GM18520 (cell line): ENCODE results near the gene ZDHHC1.

ENCODE experiments used
- ATAC-seq: cut with Tn5 transposase; IDR thresholded peaks from one replicate; pipeline ENCODE4 v1.9.1; 2021; ENCODE audit not compliant: unreplicated experiment

Gene ZDHHC1

DNA sequence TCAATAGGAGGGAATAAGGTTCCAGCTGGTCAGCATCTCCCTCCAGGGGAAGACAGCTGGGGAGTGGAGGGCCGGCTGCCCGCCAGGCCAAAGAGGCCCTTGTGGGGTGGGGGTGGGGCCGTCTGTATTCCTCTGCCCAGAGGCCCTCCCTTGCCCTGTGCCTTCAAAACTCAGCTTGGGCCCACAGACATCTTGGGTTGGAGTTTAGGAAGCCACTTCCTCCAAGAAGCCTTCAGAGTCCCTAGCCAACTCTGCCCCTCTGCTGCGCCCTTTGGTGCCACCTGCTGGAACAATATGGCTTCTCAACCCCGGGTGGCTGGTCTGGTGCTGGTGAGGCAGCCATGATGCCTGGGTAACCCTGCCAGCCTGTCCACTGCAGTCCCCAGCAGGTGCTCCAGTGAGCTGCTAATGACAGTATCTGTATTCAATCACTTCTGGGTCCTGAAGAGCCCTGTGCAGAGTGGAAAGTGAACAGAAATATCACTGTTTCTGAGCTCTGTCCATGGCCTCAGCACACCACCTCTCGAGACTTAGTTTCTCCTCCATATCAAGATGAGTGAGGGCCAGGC, 31.3 kb upstream of the ZDHHC1 start:
- ATAC-seq: peak; percentile 61

DNA sequence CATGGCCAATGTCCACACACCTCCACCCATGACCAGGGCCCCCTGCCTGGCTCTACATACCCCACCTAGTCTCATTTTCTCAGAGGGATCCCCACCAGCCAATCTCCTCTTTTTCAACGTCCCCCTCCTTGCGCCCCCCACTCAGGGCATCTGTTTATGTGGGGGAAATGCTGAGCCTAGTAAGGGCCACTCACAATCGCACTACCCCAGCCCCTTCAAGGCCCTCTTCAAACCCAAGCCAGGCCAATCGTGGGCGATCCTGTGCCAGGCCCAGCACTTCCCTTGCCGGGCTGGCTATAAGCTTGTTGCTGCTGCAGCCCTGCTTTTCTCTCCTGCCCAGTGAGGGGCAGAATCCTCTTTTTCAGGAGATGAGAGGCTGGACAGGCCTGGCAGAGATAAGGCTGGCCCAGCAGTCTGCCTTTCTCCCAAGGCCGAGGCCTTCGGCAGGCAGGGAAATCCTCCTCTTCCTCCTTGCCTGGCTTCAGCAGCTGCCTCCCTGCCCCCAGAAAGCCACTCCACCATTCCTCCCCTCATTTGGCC, 30.8 kb upstream of the ZDHHC1 start:
- ATAC-seq: no peak

DNA sequence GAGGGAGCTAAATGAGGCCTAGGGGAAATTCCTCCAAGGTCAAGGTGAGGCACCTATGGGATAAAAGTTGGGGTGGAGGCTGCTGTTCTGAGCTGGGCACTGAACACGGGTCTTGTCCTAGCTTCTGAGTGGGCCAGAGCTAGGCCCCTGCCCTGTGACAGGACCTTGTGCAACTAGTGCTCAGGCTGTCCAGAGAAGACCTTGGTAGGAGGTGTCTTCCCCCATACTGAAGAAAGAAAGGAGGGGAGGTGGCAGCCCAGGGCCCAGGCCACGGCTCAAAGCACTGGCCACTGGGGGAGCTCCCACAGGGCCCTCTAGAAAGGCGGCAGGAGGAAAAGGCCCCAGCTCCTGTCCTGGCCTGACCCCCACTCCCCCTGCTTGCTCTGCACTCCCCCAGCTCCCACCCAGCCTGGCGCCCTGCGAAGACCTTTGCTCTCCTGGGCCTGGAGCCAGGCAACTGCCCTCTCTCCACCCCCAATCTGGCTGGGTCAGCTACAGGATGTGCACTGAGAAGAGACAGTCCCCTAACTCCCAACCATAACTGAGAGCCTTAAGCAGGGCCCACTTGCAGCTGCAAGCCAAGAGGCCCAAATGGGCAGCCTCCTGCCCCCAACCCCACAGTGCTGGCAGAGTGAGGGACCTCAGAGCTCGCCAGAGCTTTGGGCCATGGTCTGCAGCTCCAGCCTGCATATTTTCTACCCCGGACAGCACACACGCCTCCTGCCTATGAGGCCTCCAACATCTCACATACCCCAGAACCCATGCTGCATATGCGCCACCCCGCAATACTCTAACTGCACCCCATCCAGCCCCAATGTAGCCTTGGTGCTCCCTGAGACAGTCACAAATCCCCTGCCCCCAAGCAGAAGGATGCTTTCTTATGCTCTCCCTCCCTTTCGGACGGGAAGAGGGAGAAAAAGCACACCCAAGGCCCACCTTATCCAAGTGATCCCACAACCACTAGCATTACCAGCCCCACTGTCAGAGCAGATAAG, 29.9 kb upstream of the ZDHHC1 start:
- no peak for ATAC-seq

DNA sequence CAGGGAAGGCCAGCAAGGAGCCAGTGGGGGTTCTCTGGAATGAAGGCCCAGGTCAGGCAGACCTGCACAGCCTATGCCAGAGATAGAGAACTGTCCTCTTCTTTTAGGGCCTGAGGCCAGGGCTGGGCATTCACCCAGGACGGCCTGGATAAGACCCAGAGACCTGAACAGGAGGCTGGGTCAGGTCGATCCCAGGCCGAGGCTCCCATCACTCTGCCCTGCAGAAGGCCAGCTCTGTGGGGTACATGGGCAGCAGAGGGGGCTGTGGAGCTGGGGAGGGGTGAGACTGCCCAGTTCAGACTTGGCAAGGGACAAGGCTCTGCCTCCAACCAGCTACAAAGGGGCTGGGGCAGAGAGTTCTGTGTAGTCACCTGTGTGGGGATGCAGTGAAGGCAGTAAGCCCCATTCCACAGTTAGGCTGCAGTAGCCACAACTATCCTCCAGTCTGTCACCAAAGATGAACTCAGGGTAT, 29.2 kb upstream of the ZDHHC1 start:
- ATAC-seq: no peak

DNA sequence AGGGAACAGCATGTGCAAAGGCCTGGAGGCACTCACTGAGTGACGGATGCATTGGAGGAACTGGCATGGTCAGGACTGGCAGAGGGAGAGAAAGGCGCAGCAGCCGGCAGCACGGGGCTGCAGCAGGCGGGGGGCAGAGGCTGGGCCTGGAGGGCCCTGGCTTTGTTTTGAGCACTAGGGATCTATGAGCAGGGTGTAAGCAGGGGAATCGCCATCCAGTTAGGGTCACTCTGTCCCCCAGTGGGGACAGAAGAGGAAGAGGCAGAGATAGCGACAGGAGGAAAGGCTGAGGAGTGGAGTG, 28.8 kb upstream of the ZDHHC1 start:
- ATAC-seq: no peak

DNA sequence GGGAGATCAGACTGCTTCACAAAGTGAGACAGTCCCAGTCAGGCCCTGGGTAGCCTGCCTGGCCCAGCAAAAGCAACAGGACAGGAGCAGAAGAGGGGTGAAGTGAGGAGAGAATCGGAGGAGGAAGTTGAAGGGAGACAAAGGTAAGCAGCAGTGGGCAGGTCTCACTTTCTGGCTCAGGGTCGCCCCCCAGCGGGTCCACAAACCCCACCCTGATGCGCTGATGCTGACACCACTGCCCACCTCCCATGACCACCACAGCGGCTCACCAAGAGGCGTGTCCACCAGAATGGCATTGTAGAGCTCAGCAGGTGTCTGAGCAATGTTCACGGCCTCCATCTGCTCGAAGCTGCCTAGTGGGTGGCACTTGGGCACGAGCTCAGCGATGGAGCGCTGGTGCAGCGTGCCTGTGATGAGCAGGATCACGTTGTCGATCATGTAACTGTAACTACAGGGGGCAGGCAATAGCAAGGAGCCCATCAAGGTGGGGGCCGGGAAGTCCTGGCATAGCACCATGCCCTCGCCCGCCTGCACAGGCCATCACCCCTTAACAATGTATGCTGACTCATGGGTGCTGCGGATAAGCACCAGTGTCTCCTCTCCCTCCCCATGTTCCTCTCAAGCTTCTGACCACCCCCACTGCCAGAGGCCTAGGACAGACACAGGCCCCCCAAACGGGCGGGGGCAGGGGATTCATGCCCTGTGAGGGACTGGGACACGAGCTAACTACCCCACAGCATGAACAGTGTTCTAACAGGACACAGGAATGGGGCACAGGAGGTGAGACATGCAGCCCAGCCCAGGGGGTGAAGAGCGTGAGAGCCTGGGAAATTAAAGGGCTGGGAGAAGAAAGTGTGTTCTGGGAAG, 28.2 kb upstream of the ZDHHC1 start:
- ATAC-seq: no peak

DNA sequence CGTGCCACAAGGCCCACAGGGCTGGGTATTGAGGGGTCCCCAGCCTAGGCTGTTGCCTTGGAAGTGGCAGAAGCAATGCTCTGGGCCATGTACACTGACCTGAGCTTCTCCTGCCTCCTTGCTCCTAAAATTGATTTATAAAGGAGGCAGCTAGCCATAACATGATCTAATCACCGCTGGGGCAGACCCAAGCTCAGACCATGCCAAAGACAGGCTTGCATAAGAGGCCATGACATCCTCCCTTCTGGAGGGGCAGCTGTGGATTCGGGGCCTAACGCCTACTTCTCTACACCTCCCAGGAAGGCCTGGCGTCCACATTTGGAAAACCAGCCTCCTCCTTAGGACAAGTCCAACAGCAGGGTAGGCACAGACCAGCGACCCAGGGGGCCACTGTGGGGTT, 27.0 kb upstream of the ZDHHC1 start:
- no peak for ATAC-seq

DNA sequence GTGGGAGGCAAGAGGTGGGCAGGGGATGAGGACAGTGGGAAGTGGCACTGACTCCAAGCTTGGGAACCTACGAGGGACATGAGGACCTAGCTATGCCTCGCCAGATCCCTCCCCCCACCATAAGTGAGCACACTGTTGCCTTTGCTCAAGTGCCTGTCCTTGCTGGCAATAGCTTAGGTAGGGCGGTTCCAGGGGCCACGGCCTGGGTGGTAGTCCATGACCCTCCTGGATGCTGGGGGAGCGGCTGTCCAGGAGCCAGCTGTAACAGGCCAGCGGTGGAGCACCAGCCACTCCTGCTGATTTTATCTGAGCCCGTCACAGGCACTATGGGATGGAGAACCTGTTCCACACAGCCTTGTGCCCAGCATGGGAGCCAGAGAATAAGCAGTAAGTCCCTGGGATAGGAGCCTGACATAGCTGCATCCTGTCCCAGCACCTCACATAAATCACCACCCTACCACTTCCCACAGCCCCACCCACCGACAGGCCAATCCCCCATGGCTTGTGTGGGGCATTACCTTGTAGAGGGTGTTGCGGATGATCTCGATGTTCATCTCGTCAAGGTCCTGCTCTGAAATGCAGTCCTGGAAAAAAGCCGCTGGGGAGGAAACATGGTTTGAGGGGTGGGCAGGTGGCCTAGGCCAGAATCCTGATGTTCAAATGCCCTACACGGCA, 26.4 kb upstream of the ZDHHC1 start:
- ATAC-seq: no peak

DNA sequence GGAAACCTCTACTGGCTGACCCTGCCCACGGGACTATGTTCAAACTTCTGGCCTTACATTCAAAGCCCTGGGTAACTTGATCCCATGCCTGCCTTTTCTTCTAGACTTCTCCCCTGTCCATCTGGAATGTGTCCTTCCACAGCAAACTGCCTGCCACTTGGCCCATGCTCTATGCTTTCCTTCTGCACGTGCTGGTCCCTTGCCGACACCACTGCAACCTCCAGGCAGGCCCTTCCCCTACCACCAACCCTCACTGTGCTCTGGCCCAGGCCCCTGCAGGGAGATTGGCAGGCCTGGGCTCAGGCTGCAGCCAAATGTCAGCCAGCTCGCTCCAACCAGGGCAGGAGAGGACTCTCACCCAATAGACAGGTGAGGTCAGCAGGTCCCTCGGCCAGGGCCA, 25.6 kb upstream of the ZDHHC1 start:
- no peak for ATAC-seq

DNA sequence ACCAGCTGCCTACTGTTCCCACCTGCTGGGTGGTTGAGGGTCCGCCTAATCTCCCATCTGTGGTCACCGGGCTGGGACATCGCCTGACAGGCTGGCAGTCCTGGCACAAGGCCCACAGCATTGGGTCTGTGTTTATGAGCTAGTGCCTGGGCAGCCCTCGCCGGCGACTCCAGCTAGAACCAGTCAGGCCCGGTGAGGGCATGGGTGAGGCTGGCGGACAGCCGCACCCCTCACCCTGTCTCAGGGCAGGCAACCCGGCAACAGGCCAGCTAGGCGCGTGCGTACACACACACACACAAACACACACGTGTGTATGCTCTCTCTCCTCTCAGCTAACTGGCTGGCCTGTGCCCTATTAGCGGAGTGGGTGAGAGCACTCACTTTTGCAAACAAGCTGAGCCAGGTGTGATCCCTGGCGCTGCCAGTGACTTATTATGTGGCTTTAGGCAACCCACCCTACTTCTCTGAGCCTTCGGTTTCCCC, 25.0 kb upstream of the ZDHHC1 start:
- no peak for ATAC-seq

DNA sequence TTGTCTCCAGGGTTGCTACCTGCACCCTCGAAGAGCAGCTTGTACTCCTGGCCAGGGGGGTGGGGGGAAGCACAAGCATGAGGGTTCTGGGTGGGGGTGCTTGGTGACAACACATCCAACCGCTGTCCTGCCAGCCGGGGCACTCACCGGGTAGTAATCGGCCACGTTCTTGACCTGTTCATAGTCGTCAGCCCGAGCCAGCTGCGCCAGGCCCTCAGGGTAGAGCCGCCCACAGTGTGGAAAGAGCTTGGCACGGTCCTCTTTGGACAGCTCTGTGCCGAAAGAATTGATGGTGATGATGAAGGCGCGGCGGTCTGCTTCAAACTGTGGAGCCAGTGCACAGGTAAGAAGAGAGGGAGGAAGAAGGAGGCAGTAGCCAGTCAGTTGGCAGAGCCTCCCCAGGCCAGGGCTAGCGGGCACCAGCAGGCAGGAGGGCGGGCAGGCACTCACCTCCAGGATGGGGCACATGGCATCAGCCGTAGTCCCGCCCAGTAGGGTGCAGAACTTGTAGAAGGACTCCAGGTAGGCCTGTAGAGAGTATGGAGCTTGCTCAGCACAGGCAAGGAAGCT, 22.6 kb upstream of the ZDHHC1 start:
- no peak for ATAC-seq

DNA sequence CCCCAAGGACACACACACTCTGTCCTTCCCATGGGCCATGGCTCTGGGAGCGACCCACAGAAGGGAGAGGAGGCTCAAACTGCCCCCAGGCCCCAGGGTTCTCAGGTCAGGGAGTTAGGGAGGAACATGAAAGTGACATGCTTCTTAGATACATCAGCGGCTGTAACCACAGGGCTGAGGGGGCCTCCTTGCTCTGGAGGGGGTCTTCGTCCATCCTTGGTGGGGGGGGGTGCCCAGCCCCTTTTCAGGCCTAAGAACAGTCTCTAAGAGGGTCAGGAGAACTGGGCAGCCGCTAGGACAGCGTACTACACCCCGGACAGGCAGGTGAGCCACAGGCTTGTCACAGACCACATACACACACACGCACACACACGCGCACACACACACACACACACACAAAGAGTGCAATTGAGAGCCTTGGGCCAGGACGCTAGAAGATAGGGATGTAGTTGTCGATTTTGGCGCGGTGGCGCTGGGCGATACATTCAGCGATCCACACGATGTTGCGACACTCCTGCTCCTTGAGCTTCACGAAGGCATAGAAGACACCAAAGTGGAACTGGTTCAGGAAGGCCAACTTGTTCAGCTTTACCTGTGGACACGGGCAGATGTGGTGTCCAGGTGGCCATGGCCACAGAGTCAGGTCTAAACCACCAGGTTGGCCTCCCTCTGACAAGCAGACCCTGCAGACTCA, 22.0 kb upstream of the ZDHHC1 start:
- no peak for ATAC-seq

DNA sequence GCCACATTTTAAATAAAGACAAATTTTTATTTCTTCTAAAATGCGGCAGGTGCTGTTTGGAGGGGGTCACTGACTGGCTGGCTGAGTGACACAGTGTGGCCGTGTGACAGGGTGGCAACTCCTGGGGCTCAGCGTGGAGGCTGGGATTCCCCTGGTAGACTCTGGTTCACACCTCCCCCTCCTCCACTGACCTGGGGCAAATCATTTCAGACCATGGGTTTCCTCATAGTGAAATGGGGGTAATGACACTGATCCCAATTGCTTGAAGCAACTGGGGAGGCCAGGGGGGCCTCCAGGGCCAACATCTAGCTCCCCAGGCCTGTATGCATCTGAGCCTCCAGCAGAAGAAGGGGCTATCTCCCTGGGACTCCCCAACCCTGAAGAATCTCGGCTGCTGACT, 21.2 kb upstream of the ZDHHC1 start:
- ATAC-seq: peak; percentile 51

DNA sequence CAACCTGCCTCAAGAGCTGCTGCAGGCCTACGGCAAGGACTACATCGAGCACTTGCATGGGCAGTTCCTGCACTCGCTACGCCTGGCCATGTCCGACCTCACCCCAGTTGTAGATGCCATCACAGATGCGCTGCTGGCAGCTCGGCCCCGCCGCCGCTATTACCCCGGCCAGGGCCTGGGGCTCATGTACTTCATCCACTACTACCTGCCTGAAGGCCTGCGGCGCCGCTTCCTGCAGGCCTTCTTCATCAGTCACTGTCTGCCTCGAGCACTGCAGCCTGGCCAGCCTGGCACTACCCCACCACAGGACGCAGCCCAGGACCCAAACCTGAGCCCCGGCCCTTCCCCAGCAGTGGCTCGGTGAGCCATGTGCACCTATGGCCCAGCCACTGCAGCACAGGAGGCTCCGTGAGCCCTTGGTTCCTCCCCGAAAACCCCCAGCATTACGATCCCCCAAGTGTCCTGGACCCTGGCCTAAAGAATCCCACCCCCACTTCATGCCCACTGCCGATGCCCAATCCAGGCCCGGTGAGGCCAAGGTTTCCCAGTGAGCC, 20.4 kb upstream of the ZDHHC1 start:
- ATAC-seq: no peak

DNA sequence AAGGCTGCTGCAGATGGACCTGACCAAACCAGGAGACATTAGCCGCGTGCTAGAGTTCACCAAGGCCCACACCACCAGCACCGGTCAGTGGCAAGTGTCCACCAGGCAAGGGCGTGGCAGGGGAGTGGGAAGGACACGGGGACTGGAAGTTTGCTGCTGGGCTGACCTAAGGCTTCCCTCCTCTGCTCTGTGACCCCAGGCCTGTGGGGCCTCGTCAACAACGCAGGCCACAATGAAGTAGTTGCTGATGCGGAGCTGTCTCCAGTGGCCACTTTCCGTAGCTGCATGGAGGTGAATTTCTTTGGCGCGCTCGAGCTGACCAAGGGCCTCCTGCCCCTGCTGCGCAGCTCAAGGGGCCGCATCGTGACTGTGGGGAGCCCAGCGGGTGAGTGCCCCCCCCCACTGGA, 19.5 kb upstream of the ZDHHC1 start:
- ATAC-seq: no peak

DNA sequence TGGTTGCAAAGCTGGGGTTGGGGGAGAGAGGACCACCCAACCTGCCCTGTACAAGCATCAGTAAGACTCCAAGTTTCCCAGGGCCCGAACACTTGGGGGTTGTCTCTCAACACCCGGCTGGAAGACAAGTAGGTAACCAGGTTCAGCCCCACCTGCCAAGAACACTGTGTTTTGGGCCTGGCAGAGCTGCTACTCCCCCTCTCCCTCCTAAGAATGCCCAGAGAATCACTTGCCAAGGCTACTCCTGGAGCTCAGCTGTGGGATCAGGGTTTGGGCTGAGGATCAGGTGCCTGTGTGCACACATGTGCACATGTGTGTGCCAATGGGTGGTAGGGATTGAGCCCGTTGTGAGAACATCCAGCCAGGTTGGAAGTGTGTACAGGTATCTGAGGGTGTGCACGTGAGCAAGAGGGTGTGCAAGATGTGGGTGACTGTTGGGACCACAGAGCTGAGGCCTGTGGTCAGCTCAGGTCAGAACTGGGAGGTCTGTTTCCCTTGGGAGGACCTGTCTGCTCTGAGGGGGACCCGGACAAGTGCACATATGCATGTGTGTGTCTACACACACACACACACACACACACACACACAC, 16.9 kb upstream of the ZDHHC1 start:
- no peak for ATAC-seq

DNA sequence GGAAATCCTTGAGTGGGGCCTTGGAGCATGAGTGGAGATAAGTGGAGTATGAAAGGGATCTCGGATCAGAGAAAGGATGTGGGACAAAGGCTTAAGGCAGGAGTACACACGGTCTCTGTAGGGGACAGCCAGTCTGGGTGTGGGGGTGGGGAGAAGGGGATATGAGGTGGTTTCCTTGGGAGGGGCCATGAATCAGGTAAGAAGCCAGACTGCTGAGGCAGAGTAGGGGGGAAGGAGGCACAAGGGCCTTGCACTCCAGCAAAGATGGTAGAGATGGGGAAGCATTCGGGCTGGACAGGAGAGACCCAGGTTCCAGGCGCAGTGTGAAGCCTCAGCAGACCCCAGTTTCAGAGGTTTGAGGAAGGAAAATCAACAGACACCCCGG, 16.2 kb upstream of the ZDHHC1 start:
- ATAC-seq: no peak

DNA sequence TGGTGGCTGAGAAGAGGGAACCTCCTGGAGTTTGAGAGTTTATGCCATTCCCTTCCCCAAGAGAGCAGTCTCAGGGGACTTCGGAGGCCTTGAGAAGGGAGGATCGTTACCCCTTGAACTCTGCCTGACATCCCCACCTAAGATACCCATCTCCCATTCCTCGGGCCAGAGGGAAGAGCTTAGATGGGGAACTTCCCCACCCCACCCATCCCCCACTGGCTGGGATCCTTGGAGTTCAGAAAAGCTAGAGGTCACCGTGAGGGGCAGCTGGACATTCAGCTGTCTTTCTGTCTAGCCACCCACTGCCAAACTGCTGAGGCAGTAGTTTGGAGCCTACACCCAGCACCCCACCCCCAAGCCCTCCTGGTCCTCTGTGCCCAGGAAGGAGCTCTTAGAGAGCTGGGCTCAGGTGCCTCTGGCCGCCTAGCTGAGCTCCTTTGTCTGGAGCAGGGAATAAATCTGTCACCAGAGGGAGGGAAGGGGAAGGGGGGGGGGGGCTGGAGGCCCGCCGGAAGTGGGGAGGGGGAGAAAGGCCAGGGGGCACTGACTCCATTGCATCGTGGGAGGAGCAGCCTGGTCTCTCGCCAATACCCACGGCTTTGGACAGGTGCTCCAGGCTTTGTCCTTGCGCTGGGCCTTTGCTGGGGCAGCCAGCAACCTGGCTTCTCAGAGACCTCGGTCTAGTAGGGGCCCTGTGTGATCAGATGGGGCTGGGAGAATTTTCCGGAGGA, 15.7 kb upstream of the ZDHHC1 start:
- no peak for ATAC-seq
